Hematopoietic multipotent progenitor cell treated with erythropoietin and hydrocortisone succinate and interleukin-3 and kit ligand, for 17 days (in vitro differentiated cells): ENCODE results near the gene KIF26A.

ENCODE experiments used
- DNase-seq: peaks from one replicate; pipeline ENCODE4 v3.0.0-alpha.2; 2015; ENCODE audit warnings: low spot score

The KIF26A gene

GRCh38 chr14:104223101-104224041, 85.0 kb downstream of the KIF26A start:
- DNase-seq = no peak

DNA sequence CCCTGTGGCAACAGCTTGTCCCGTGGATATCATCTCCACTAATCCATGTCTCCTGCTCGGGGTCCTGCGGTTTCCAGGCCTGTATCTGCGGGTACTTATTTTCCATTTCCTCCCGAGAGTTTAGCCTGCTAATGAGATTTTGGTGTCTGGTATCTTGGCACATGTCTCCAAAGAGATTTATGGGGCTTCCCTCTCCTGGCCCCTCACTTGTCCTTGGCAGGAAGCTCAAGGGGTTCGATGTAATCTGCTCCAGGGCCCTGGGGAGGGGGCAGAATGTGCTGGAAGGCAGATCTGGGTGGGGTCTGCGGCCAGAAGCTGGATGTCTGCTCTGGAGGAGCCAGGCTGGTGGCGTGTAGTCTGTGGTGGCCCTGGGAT, 85.7 kb downstream of the KIF26A start:
- no peak for DNase-seq

- DNase-seq = peak; percentile 70
These were observed 86.3 kb downstream of the KIF26A start for GRCh38 chr14:104224506-104225277.

- DNase-seq = peak; percentile 8
These were observed 87.1 kb downstream of the KIF26A start for GRCh38 chr14:104225278-104226190.

- DNase-seq = no peak
These were observed 88.3 kb downstream of the KIF26A start for GRCh38 chr14:104226421-104227383.

GRCh38 chr14:104227806-104228205, 89.4 kb downstream of the KIF26A start:
- DNase-seq = no peak

DNA sequence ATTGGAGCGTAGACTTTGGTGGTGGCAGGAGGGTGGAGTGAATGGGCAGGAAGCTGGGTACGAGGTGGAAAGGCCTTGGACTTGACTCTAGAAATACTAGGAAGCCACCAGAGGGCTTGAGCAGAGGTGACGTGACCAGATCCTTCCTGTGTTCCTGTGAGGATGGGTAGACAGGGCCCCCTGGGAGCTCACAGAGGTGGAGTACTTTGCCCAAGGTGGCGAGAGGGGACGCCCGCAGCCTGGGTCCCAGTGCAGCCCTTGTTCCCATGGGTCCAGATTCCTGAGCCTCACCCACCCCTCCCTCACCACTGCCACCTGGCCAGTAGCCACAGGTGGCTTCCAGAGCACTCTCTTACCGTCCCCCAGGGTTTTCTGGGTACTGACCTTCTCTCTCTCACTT, 89.8 kb downstream of the KIF26A start:
- DNase-seq = no peak

GRCh38 chr14:104228716-104229533, 90.5 kb downstream of the KIF26A start:
- DNase-seq = no peak

DNA sequence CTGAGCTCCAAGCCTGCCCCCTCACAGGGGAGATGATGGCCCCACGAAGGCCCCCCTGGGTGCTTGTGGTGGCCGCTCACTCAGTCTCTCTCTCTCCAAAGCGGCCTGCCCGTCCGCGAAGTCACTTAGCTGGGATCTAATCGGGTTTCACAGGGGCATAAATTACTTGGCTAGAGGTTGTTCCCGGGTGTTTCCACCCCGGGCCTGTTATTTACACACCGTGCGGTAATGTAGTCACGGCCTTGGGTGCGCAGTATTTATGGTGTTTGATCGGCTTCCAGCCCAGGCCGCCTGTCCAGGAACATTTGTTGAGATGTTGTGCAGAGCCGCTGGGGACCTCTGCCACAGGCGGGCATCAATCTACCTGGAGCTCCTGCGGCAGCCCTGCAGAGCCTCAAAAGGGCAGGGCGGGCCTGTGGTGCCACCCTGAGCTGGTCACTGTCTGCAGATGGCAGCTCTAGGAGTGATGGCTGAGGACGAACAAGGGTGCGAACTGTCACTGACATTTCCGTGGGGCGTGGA, 91.2 kb downstream of the KIF26A start:
- no peak for DNase-seq

- no peak for DNase-seq
These were observed 91.9 kb downstream of the KIF26A start for GRCh38 chr14:104230119-104230815.
